NCI-H2227 (cell line): ENCODE data around the gene STIM1.
"Not testable (repeated sequence)": the region's sequence is repeated elsewhere in the genome, so short reads cannot be mapped to it uniquely, and the experiment has no call there.

ENCODE experiments used
- DNase-seq: peaks from one replicate; lab custom pipeline; 2025; ENCODE audit not compliant: unreplicated experiment; lab: John Stamatoyannopoulos, UW

Gene STIM1

GRCh38 chr11:4094348-4095291 lies 239.2 kb downstream of the STIM1 start, which contains the start of gene RRM1:
TSS of gene RRM1 (plus strand) at chr11:4094799. CDS start at chr11:4095013, 214 bp downstream.
- DNase-seq = peak; percentile 99

- DNase-seq = peak; percentile 31
These were observed 240.2 kb downstream of the STIM1 start for GRCh38 chr11:4095509-4096230.

- no peak for DNase-seq
These were observed 242.7 kb downstream of the STIM1 start for GRCh38 chr11:4098026-4098621.

GRCh38 chr11:4102711-4103110 lies 247.2 kb downstream of the STIM1 start:
- no peak for DNase-seq

- no peak for DNase-seq
These were observed 247.8 kb downstream of the STIM1 start for GRCh38 chr11:4103269-4103668.

- DNase-seq = no peak
These were observed 250.5 kb downstream of the STIM1 start for GRCh38 chr11:4105916-4106315.

GRCh38 chr11:4111834-4112233 lies 256.4 kb downstream of the STIM1 start:
- DNase-seq = no peak

- DNase-seq = no peak
These were observed 259.7 kb downstream of the STIM1 start for GRCh38 chr11:4115128-4115527.

- DNase-seq = no peak
These were observed 262.6 kb downstream of the STIM1 start for GRCh38 chr11:4118107-4118506.

GRCh38 chr11:4123218-4123617 lies 267.8 kb downstream of the STIM1 start:
- no peak for DNase-seq

- DNase-seq = no peak
These were observed 269.7 kb downstream of the STIM1 start for GRCh38 chr11:4125141-4125540.

GRCh38 chr11:4127357-4127756 lies 271.9 kb downstream of the STIM1 start:
- no peak for DNase-seq

- DNase-seq = not testable (repeated sequence)
These were observed 274.8 kb downstream of the STIM1 start for GRCh38 chr11:4130219-4130618.

GRCh38 chr11:4134806-4135205 lies 279.3 kb downstream of the STIM1 start:
- no peak for DNase-seq

GRCh38 chr11:4138497-4138896 lies 283.0 kb downstream of the STIM1 start:
- DNase-seq = no peak

- peak; percentile 18 for DNase-seq
These were observed 284.7 kb downstream of the STIM1 start for GRCh38 chr11:4140067-4140636.
